HG02884 (cell line): ENCODE measurements around the gene EFNB2.
A peak's percentile ranks its signal among the peaks of the same experiment; 100 is the strongest.

ENCODE experiments used
- ATAC-seq: cut with Tn5 transposase; IDR thresholded peaks from one replicate; pipeline ENCODE4 v1.9.1; 2021; ENCODE audit warnings: mild to moderate bottlenecking, moderate library complexity; ENCODE audit not compliant: unreplicated experiment

EFNB2 gene

GRCh38 chr13:106551350-106551749 is 15.9 kb upstream of the EFNB2 start:
- ATAC-seq = no peak

- ATAC-seq = no peak
Measured at GRCh38 chr13:106550570-106551135, 15.2 kb upstream of the EFNB2 start.

- ATAC-seq = no peak
Measured at GRCh38 chr13:106548064-106548696, 12.7 kb upstream of the EFNB2 start.

- no peak for ATAC-seq
Measured at GRCh38 chr13:106541826-106542225, 6.4 kb upstream of the EFNB2 start.

GRCh38 chr13:106540613-106541012 is 5.2 kb upstream of the EFNB2 start:
- no peak for ATAC-seq

- ATAC-seq = no peak
Measured at GRCh38 chr13:106537521-106537920, 2.1 kb upstream of the EFNB2 start.

GRCh38 chr13:106536244-106537034 is 977 bp upstream of the EFNB2 start:
- ATAC-seq = peak; percentile 34

GRCh38 chr13:106534639-106535551 is 567 bp downstream of the EFNB2 start:
- ATAC-seq = peak; percentile 20

GRCh38 chr13:106533943-106534638 is 1.4 kb downstream of the EFNB2 start:
- no peak for ATAC-seq

GRCh38 chr13:106533101-106533942 is 2.1 kb downstream of the EFNB2 start:
- no peak for ATAC-seq

GRCh38 chr13:106532111-106532929 is 3.1 kb downstream of the EFNB2 start:
- no peak for ATAC-seq

- ATAC-seq = no peak
Measured at GRCh38 chr13:106530980-106531481, 4.4 kb downstream of the EFNB2 start.

- ATAC-seq = no peak
Measured at GRCh38 chr13:106530171-106530851, 5.2 kb downstream of the EFNB2 start.

- ATAC-seq = no peak
Measured at GRCh38 chr13:106529415-106530170, 5.9 kb downstream of the EFNB2 start.

- no peak for ATAC-seq
Measured at GRCh38 chr13:106528718-106529414, 6.6 kb downstream of the EFNB2 start.

- ATAC-seq = no peak
Measured at GRCh38 chr13:106527826-106528225, 7.6 kb downstream of the EFNB2 start.

- no peak for ATAC-seq
Measured at GRCh38 chr13:106527445-106527801, 8.0 kb downstream of the EFNB2 start.
